CD1c-positive myeloid dendritic cell (primary cell): ENCODE results near the gene TTLL13.
"Not testable (repeated sequence)": the region's sequence is repeated elsewhere in the genome, so short reads cannot be mapped to it uniquely, and the experiment has no call there.

Experiments used
- DNase-seq: peaks from one replicate; pipeline ENCODE4 v3.0.0-alpha.2; 2016; ENCODE audit errors: extremely low spot score

TTLL13 gene

DNA sequence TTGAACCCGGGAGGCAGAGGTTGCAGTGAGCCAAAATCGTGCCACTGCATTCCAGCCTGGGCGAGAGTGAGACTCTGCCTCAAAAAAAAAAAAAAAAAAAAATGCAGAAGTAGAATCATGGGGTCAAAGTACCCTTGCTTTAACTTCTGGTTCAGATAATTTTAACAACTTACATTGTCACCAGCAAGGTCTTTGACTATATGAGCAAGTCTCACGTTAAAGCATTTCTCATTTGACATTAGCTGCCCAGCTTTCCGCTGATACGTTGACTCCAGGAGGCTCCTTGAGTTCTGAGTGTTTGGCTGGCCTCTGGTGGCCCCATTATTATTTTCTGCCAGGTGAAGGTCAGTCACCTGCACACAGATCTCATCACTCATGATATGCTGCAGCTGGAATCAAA, 32.3 kb downstream of the TTLL13 start:
- DNase-seq: peak; percentile 19

DNA sequence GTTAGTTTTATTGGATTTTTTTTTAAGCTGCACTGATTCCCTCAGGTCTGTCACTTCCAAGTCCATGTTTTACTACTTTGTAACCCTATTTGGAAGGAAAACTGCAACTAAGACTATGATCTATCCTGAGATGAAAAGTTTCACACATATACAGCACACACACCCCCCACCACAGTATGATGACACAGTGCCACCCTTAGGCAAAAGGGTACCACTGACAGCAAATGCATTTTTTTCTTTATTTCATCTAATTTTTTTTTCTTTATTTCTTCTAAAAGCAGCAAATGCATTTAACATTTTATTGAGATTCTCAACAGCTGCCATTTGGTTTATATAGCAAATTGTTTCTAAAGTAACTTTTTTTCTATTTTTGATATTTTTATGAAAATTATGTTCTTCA, 37.3 kb downstream of the TTLL13 start:
- peak; percentile 38 for DNase-seq

DNA sequence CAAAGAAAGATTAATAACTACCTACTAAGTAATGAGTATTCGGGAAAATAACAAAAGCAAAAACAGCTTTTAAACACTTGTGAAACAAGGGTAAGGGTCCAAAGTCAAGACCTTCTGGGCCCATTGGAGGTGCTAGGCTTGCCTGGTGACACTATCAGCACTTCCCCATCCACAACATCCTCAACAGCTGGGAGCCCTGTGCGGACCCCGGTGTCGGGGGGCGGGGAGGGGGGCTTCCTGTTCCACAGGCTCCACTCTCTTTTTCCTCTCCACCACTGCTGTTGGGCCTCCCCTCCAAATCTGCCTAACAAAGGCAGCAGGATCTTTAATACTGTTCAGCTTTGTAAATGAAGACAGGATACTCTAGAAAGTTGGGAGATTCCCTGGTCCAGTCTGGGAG, 37.7 kb downstream of the TTLL13 start:
- no peak for DNase-seq

DNA sequence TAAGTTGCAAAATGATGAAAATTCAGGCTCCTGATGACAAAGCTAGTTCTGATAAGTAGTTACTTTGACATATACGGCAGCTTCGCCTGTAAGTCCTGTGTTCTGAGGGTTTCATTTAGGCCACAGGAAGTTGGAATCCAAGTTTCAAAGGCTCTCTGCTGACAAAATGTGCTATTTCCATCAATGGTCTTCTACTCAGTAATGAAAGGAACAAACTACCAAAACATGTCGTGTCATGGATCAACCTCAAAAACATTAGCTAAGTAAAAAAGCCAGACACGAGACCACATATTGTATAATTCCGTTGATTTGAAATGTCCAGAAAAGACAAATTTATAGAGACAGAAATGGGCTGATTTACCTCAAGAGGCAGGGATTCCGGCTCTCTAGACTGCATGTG, 38.6 kb downstream of the TTLL13 start:
- no peak for DNase-seq

DNA sequence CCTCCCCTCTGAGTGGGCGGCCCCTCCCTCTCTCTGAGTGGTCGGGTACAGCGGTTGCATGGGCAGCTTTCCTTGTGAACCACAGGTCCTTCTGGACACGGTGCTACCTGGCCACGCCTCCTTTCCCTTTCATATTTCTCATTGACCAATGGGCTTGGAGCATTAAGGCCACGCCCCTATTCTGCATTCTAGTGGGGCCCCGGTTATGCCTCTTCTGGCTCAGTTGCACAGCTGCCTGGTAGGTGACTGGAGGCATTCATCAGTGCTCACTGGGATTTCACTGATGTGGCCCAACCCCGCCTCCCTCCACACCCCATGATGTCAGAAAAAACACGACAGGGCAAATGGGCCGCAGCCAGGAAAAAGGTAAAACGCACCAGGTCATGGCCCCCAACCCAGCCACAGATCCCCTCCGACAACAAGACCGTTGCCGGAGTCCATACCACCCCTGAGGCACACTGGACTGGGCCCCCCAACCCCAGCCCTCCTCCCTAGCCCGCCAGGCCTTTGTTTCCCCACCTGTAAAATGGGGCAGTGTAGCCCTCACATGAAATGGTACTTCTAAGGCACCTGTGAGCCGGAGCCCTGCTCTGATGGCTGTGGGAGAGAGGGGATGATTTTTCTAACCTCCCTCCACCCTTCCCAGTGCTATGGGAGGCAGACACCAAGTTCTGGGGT, 42.5 kb downstream of the TTLL13 start:
- DNase-seq: no peak

DNA sequence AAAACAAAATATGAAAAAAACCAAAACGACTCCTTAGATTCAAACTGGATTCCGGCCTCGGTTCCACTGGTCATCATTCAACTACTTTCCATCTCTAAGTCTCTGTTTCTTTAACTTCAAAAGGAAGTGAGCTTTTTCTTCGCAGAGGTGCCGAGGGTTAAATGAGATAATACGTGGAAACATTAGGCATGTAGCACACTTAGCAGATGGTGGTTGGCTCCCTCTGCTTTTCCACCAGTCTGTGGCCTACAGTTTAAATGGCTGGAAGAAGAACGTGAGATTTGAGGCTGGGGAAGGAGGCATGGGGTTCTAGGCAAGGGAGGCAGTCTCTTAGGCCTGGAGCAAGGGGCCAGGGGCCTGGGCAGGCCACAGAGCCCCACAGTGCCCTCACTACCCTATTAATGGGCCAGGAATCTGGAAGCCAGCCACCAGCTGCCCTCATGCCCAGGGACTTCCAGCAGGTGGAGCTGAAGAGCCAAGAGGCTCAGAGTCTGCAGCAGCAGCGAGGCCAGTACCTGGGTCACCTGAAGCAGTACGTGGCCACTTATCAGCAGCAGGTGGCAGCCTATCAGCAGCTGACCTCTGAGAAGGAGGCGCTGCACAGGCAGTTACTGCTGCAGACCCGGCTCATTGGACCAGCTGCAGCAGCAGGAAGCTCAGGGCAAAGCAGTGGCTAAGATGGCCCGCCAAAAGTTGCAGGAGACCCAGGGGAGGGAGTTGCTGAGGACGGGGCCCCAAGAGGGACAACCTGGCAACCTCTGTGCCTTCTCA, 43.9 kb downstream of the TTLL13 start:
- DNase-seq: peak; percentile 63

DNA sequence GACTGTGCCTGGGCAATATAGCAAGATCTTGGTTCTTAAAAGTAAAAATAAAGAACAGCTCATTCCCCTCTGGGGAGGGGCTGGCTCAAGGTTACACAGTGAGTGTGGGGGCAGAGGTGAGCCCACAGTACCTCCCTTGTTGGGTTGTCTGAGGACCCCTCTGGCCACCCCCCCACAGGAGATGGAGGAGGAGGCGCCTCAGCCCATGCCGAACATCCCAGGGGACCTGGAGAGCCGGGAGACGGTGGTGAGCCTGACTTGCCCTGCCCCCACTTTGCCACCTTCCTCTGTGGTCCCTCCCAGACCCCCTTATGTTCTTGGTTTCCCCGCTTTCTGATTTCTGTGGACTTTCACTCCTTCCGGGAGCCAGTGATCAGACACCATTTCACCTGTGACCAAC, 44.8 kb downstream of the TTLL13 start:
- DNase-seq: no peak

GRCh38 chr15:90294601-90295269, 45.4 kb downstream of the TTLL13 start:
- DNase-seq: no peak

GRCh38 chr15:90295270-90295648, 45.9 kb downstream of the TTLL13 start:
- no peak for DNase-seq

DNA sequence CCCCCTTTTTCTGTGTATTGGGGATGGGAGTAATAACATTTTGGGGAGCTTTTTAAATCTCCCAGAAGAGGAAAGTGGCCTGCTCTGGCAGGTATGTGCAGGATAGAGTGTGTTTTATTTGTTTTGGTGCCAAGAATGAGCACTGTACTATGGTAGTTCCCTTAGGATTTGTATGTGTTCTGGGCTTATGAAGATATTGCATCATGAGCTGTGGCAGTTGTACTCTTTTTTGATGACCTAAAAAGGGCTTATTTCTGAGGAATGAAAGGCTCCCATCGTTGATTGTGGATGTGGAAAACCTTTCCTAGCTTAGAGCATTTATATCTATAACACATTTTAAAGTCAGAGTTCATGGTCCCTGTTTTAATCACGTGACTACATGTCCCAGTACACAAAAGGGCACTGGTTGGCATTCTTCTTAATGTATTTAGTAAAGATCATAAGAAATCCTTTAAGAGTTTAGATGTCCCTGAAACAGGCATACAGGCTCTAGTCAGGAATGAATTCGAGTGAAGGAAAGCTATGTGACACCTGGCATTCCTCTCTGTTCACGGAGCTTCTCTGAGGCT, 47.0 kb downstream of the TTLL13 start:
- DNase-seq: not testable (repeated sequence)

GRCh38 chr15:90297021-90297420, 47.7 kb downstream of the TTLL13 start:
- DNase-seq: no peak

- no peak for DNase-seq
Measured at GRCh38 chr15:90300541-90300940, 51.2 kb downstream of the TTLL13 start.

DNA sequence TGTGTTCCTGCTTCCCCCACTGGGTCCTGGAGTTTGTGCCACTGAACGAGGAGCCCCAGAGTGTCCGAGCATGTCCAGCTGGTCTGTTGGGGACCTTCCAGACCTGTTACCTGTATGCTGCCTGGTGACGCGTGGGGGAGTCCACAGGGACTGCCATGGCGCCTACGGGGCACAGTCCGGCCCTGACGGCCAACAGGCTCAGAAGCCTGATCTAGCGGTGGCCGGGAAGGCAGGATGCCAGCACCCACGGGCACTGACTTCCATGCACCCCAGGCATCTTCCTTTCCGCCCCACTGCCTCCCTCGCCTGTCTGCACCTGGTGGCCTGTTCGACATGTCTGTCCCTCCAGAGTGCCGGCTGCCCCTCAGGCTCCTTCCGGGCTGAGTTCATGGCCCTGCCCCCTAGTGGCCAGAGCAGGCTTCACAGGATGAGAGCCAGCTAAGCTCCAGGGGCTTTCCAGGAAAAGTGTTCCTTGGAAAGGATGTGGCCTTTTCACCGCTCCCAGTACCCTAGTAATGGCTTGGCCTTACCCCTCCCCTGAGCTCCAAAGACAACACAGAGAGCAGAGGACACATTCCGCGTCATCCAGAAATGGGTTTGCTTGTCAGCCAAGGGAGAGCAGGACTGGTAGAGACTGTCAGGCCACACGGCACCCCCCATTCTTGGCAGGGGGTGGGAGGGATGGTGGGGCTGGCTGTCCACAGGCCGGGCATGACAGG, 51.8 kb downstream of the TTLL13 start:
- DNase-seq: peak; percentile 67

DNA sequence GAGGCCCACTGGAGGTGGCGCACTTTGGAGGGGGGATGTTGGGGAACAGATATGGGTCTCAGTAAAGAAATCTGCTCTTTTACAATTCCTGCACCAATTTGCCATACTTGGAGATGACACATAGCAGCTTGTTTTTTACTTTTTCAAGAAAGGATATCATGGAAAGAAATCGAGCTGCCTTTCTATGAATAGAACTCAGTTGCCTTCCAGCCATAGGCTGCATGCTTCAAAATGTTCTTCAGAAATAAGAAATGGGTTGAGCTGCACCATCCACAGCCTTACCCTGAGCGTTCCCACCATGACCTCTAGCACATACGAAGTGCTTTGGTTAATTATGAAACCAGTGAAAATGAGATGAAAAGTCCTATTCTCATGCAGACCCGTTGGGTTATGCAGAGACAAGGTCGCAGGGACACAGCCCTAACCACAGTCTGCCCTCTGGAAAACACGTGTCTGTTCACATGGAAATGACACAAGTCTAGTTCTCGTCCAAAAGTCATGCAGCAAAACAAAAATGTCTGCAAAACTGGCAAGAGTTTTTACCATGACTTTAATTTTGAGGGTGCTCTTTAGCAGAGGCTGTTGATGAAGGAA, 52.4 kb downstream of the TTLL13 start:
- DNase-seq: no peak

- DNase-seq: not testable (repeated sequence)
Measured at GRCh38 chr15:90305355-90305754, 56.0 kb downstream of the TTLL13 start.

GRCh38 chr15:90305932-90306331, 56.6 kb downstream of the TTLL13 start:
- no peak for DNase-seq

DNA sequence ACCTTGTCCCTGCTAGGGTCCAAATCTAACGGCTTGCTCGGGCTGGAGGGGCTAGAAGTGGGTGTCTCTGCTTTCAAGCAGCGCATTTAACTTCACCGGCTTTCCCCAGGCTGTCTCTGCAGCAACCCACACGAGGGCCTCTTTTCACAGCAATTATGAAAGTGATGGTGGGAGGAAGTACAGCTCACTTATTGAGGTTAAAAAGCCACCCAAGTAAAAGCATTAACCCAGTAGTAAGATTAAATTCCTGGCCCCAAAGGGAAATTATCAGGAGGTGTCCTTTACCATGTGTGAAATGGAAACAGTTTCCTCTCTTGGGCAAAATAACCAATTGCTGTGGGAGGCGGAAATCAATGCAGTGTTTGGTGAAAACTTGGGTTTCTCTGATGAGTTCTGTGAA, 57.2 kb downstream of the TTLL13 start:
- peak; percentile 57 for DNase-seq

DNA sequence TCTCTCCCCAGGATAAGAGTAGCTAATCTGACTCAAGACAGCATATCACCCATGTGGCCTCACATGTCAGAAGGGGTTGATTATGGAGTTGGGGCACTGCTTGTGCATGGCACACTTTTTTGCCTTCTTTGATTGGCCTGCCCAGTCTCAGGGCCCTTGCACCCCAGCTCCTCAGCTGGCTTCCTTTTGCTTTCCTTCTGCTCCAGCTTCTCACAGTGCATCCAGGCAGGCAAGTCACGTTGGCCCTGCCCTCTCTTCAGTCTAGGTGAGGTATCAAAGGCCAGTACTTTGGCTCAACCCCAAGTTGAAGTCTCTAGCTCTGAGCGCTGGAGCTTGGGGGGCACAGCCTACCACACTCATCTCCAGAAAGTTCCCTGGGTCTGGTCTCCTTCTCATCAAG, 58.3 kb downstream of the TTLL13 start:
- DNase-seq: no peak

GRCh38 chr15:90309020-90309419, 59.7 kb downstream of the TTLL13 start:
- no peak for DNase-seq
